AG04449 (cell line): ENCODE measurements around the gene FGF1.

Source experiments
- CTCF ChIA-PET: fragments of 350-600 bp; formaldehyde crosslinking; extraction: SDS; loops from one replicate; lab custom pipeline; 2021; ENCODE audit warnings: antibody characterized with exemption; lab: Yijun Ruan, JAX
- POLR2A ChIA-PET: fragments of 400-600, 350-600 bp; formaldehyde crosslinking; extraction: SDS; loops from one replicate; lab custom pipeline; 2020; ENCODE audit warnings: antibody characterized with exemption, inconsistent platforms; lab: Yijun Ruan, JAX
- DNase-seq: peaks from one replicate; pipeline ENCODE4 v3.0.0-alpha.2; 2010; ENCODE audit warnings: low read depth, low spot score
- H3K4me3 ChIP-seq: 2 replicates; pipeline ENCODE4 v1.5.1; 2011; ENCODE audit warnings: low read depth, mild to moderate bottlenecking, control low read depth, low read length
- TF ChIP-seq, protein P1 (sequence below): IDR thresholded peaks from one replicate; pipeline ENCODE4 v1.5.1; 2011; ENCODE audit warnings: mild to moderate bottlenecking, moderate library complexity, low read length, control low read depth, inconsistent platforms; ENCODE audit not compliant: insufficient read depth; ENCODE audit errors: missing control alignments

Gene FGF1

DNA sequence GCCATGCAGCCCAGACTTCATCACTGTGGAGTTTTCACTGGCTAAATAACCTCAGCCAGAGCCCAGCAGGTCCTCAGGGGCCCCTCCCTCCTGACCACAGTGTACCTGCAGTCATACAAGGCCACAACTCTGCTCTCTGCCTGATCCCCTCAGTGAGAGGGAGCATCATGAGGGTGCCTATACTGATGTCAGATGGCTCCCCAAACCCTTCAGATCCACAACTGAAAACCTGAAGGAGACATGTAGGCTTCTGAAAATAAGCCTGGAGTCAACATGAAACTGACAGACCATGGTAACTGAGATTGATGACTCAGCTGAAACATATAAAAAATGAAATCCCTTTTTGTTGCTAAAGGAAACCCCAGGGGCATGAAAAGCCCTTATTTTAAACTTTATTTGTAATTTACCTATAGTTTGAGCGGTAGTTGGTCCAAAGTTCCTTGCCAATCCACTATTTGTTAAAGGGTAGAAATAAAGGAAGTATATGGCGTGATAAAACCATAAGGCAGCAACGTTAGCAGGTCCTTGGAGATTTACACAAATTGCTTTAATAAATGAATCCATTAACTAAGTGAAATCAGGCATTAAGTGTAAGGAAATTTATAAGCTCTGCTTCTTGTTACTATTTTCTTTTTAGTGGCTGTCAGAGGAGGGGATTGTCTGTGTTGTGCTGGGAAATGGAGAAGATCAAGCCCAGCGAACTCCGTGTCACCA lies 68.3 kb downstream of the FGF1 start:
- POLR2A ChIA-PET, result interaction anchor here (0.7 kb wide), 1 partner anchor 54 kb away, joined by 3 read pairs; no protein-coding TSS in a partner anchor
- no peak for DNase-seq
- H3K4me3 ChIP-seq, result no peak overlapping the region
- CTCF ChIA-PET, result interaction anchor here (0.6 to 24.8 kb wide), 6 partner anchors 8 to 263 kb away, joined by 3 to 533 read pairs (median 106); no protein-coding TSS in a partner anchor
- TF ChIP-seq, protein P1, sequence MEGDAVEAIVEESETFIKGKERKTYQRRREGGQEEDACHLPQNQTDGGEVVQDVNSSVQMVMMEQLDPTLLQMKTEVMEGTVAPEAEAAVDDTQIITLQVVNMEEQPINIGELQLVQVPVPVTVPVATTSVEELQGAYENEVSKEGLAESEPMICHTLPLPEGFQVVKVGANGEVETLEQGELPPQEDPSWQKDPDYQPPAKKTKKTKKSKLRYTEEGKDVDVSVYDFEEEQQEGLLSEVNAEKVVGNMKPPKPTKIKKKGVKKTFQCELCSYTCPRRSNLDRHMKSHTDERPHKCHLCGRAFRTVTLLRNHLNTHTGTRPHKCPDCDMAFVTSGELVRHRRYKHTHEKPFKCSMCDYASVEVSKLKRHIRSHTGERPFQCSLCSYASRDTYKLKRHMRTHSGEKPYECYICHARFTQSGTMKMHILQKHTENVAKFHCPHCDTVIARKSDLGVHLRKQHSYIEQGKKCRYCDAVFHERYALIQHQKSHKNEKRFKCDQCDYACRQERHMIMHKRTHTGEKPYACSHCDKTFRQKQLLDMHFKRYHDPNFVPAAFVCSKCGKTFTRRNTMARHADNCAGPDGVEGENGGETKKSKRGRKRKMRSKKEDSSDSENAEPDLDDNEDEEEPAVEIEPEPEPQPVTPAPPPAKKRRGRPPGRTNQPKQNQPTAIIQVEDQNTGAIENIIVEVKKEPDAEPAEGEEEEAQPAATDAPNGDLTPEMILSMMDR, result no peak

DNA sequence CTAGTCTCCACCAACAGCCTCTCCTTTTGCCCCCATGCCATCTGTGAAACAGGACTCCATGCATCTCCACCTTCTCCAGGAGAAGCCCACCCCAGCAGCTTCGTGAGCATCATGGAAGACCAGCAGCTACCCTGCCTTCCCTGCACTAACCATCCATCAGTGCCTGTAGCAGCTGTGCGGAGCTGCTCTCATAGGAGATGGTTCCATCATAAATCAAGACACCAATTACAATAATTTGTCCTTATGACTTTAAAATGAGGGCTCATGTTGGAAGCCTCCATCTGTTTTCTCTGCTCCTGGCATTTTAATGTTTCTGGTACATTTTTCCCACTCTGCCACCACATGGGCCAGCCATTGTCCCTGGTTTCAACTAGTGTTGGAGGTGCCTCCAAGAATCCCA lies 69.9 kb downstream of the FGF1 start:
- POLR2A ChIA-PET, result no interaction called here
- TF ChIP-seq, protein P1, result no peak
- no peak overlapping the region for H3K4me3 ChIP-seq
- CTCF ChIA-PET, result interaction anchor here (1.2 to 24.8 kb wide), 8 partner anchors 9 to 272 kb away, joined by 3 to 533 read pairs (median 40); no protein-coding TSS in a partner anchor
- no peak for DNase-seq

DNA sequence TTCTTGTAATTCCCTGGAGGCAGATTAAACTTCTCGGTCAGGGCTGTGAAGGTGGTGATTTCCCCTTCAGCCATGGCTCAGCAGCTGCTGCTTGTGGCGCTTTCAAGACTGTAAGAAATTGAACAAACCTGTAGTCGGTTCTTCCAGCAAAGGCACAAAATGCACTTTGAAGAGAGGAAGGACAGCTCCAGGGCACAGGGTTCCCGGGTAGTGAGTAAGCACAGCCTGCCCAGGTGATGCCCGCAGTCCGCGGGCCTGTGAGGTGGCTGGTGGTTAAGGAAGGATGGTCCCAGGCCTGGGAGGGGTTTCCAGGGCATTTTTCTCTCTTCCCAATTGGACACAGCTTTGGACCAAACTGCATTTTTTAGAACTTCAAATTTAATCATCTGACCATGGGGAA lies 71.8 kb downstream of the FGF1 start:
- CTCF ChIA-PET, result interaction anchor here (0.7 to 24.8 kb wide), 8 partner anchors 13 to 274 kb away, joined by 3 to 533 read pairs (median 40); no protein-coding TSS in a partner anchor
- no peak overlapping the region for H3K4me3 ChIP-seq
- POLR2A ChIA-PET, result no interaction called here
- DNase-seq, result no peak
- TF ChIP-seq, protein P1, result no peak

DNA sequence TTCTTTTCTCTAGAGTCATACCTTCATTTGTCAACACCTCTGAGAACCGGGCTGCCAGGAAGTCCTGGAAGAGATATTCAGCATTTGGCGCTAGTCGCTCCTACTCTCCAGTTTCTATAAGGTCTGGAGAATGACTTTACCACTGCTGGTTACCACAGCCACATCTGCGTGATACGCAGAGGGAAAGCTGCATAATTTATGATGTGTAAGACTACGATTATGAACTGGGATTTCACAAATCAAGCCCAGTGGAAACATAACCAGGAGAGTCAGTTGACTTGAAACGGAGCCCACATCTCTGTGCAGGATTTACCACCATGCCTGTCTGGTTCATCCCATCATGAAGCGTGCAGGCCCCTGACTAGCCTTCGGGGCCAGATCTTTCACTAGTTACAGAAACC lies 72.6 kb downstream of the FGF1 start:
- no peak for DNase-seq
- TF ChIP-seq, protein P1, result no peak
- ChIA-PET POLR2A (no interaction called here), CTCF (interaction anchor here (2.1 to 24.8 kb wide), 5 partner anchors 30 to 267 kb away, joined by 6 to 533 read pairs (median 208); no protein-coding TSS in a partner anchor)
- no peak overlapping the region for H3K4me3 ChIP-seq

DNA sequence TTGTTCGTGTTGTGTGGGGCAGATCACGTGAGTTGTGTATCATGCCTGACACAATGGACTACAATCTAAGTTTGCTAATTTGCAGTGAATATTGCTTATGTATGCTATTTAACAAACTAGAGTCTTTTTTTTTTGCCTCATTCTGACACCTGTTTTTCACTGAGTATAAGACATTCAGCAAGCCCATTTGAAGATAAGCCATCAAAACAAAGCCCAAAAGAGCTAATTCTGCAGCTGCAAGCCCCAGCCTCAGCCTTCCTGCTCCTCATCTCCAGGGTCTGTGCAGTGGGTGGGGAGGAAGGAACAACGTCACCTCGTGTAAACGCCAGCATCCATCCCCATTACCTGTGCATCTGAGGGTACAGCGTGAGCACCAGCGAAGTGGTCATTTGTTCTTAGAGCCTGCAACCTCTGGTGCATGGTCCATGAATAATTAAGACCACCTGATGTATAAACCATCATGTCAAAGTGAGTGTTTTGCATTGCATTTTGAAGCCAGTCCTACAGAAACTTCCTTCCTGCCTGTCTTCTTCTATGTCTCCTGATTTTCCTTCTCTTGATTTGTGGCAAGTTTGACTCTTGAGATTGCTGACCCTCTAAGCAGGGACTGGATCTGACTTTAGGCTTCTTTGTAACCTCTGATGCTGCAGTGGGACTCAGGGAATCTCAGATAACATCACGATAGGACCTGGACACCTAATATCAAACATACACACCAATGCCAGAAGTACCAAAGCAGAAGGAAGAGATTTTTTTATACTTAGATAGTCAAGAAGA lies 73.2 kb downstream of the FGF1 start:
- ChIA-PET CTCF (interaction anchor here (0.9 to 24.8 kb wide), 21 partner anchors 10 to 466 kb away, joined by 3 to 533 read pairs (median 7); partner anchors contain the start of gene FGF1), POLR2A (no interaction called here)
- no peak for DNase-seq
- TF ChIP-seq, protein P1, result no peak
- no peak overlapping the region for H3K4me3 ChIP-seq
